Measurements from ENCODE around the gene CPN2. TPM values are rescaled to one million over a fixed set of nuclear protein-coding genes. Genes with fewer than 3 reads are reported as not detected.

CPN2 gene
- total RNA-seq, 3 donors from 2014 or later (not counting 1 experiment from before 2014, with no cell fraction given), result not detected

- H3K4me3 Mint-ChIP-seq, result peak overlapping the region; percentile 82
- no peaks in the 10 kb centered on the region for H3K36me3 ChIP-seq (ENCODE audit: control insufficient read depth, insufficient read depth, low read length)
- ATAC-seq, result peak; percentile 70 to 91 (median 73)
- H3K27me3 ChIP-seq (ENCODE audit: control insufficient read depth, insufficient read depth, low read length), result peaks cover 14% of the 10 kb centered on the region
- intact Hi-C loops (cut with micrococcal nuclease), result no loop called here
- H3K4me3 ChIP-seq (ENCODE audit: low read length), result no peak overlapping the region
- H3K27ac Mint-ChIP-seq, result peak overlapping the region in 1 of 2 donors; percentile 19
- no peak for TF ChIP-seq CTCF (IDR thresholded peaks at IDR 0.05)
- peaks cover 41% of the 10 kb centered on the region for H3K4me1 ChIP-seq (ENCODE audit: control insufficient read depth, insufficient read depth, low read length)
- no peaks in the 10 kb centered on the region for H3K36me3 Mint-ChIP-seq
- peaks cover 4% of the 10 kb centered on the region for H3K9me3 ChIP-seq (ENCODE audit: control insufficient read depth, insufficient read depth, low read length)
- DNase-seq, result peak; percentile 31 to 68
- H3K9me3 Mint-ChIP-seq, result no peaks in the 10 kb centered on the region
- H3K4me1 Mint-ChIP-seq, result peaks cover 29 to 30% of the 10 kb centered on the region in 2 donors
- H3K27me3 Mint-ChIP-seq (ENCODE audit: low read depth in 2 of 2), result peaks cover 22 to 37% of the 10 kb centered on the region in 2 donors
- WGBS (ENCODE audit: insufficient coverage), result 1% methylated on average over 8 of the region's 11 CpGs
- peak overlapping the region; percentile 49 for H3K27ac ChIP-seq (ENCODE audit: low read length)
Observed at GRCh38 chr3:194306109-194306686, 44.9 kb downstream of the CPN2 start.

- Histone ChIP-seq H3K36me3 (ENCODE audit: control insufficient read depth, insufficient read depth, low read length) (no peaks in the 10 kb centered on the region), H3K9me3 (ENCODE audit: control insufficient read depth, insufficient read depth, low read length) (peaks cover 4% of the 10 kb centered on the region), H3K4me3 (ENCODE audit: low read length) (no peak overlapping the region), H3K27me3 (ENCODE audit: control insufficient read depth, insufficient read depth, low read length) (peaks cover 14% of the 10 kb centered on the region), H3K27ac (ENCODE audit: low read length) (peak overlapping the region; percentile 49), H3K4me1 (ENCODE audit: control insufficient read depth, insufficient read depth, low read length) (peaks cover 41% of the 10 kb centered on the region)
- Mint-ChIP-seq H3K36me3 (no peaks in the 10 kb centered on the region), H3K27ac (no peak overlapping the region), H3K27me3 (ENCODE audit: low read depth in 2 of 2) (peaks cover 18 to 37% of the 10 kb centered on the region in 2 donors), H3K4me1 (peaks cover 29 to 35% of the 10 kb centered on the region in 2 donors), H3K4me3 (peak overlapping the region; percentile 11), H3K9me3 (no peaks in the 10 kb centered on the region)
- DNase-seq, result no peak
- no peak for ATAC-seq
- no peak for TF ChIP-seq CTCF (IDR thresholded peaks at IDR 0.05)
- intact Hi-C loops (cut with micrococcal nuclease), result no loop called here
- WGBS (ENCODE audit: insufficient coverage), result 73% methylated on average over 11 of the region's 11 CpGs
Observed at GRCh38 chr3:194305356-194306108, 45.6 kb downstream of the CPN2 start.

GRCh38 chr3:194304186-194304917, 46.8 kb downstream of the CPN2 start:
- DNase-seq, result no peak

More at GRCh38 chr3:194304186-194304917, 46.8 kb downstream of the CPN2 start:
- TF ChIP-seq CTCF (IDR thresholded peaks at IDR 0.05), result no peak
- intact Hi-C loops (cut with micrococcal nuclease), result no loop called here
- Mint-ChIP-seq H3K4me3 (no peak overlapping the region), H3K9me3 (no peaks in the 10 kb centered on the region), H3K27me3 (ENCODE audit: low read depth in 2 of 2) (peaks cover 21 to 31% of the 10 kb centered on the region in 2 donors), H3K27ac (no peak overlapping the region), H3K36me3 (no peaks in the 10 kb centered on the region), H3K4me1 (peaks cover 37 to 43% of the 10 kb centered on the region in 2 donors)
- no peaks in the 10 kb centered on the region for H3K36me3 ChIP-seq (ENCODE audit: control insufficient read depth, insufficient read depth, low read length)
- H3K4me1 ChIP-seq (ENCODE audit: control insufficient read depth, insufficient read depth, low read length), result peaks cover 51% of the 10 kb centered on the region
- peaks cover 14% of the 10 kb centered on the region for H3K27me3 ChIP-seq (ENCODE audit: control insufficient read depth, insufficient read depth, low read length)
- no peak overlapping the region for H3K4me3 ChIP-seq (ENCODE audit: low read length)
- H3K9me3 ChIP-seq (ENCODE audit: control insufficient read depth, insufficient read depth, low read length), result peaks cover 4% of the 10 kb centered on the region
- no peak overlapping the region for H3K27ac ChIP-seq (ENCODE audit: low read length)
- ATAC-seq, result no peak
- 88% methylated on average over 17 of the region's 17 CpGs for WGBS (ENCODE audit: insufficient coverage)
